ENCODE measurements around the gene AFG1L.

Gene AFG1L

DNA sequence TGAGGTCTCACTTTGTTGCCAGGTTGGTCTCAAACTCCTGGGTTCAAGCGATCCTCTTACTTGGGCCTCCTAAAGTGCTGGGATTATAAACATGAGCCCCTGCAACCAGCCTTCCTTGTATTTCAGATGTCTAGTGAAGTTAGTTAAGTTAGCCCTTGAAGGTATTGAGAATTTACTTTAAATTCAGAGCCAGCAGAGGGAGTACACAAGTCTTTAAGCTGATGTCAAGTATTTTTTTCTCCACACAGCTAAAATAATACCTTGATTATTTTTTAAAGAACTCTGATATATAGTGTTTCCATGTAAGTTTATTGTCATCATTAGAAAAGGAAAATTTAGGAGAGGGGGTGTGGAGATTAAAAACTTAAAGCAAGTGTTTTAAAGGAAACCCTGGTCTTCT, 275.7 kb downstream of the AFG1L start:
- Histone ChIP-seq H3K36me3 (ENCODE audit: insufficient read depth, low read length) (peaks cover 35% of the 10 kb centered on the region), H3K79me2 (ENCODE audit: insufficient read depth, low read length) (no peaks in the 10 kb centered on the region), H3K4me1 (ENCODE audit: insufficient read depth, low read length, severe bottlenecking) (peaks cover 23% of the 10 kb centered on the region), H3K27ac (ENCODE audit: low read depth, low read length, poor library complexity, severe bottlenecking) (no peak overlapping the region), H4K20me1 (ENCODE audit: insufficient read depth, low read length) (no peaks in the 10 kb centered on the region), H3K4me2 (ENCODE audit: low read length) (no peak overlapping the region), H3K9me2 (ENCODE audit: low read depth, low read length) (no peaks in the 10 kb centered on the region), H3K9ac (ENCODE audit: low read length) (no peak overlapping the region), H3K4me3 (ENCODE audit: low read depth, low read length, poor library complexity, severe bottlenecking) (no peak overlapping the region), H3F3A (ENCODE audit: insufficient read depth, low read length) (peaks cover 4% of the 10 kb centered on the region; the same call in 1 of the 2 replicates), H3K9me3 (ENCODE audit: low read length) (no peaks in the 10 kb centered on the region), H2AFZ (ENCODE audit: low read length) (no peak overlapping the region), H3K27me3 (ENCODE audit: insufficient read depth, low read length) (no peaks in the 10 kb centered on the region)
- TF ChIP-seq, protein P1, sequence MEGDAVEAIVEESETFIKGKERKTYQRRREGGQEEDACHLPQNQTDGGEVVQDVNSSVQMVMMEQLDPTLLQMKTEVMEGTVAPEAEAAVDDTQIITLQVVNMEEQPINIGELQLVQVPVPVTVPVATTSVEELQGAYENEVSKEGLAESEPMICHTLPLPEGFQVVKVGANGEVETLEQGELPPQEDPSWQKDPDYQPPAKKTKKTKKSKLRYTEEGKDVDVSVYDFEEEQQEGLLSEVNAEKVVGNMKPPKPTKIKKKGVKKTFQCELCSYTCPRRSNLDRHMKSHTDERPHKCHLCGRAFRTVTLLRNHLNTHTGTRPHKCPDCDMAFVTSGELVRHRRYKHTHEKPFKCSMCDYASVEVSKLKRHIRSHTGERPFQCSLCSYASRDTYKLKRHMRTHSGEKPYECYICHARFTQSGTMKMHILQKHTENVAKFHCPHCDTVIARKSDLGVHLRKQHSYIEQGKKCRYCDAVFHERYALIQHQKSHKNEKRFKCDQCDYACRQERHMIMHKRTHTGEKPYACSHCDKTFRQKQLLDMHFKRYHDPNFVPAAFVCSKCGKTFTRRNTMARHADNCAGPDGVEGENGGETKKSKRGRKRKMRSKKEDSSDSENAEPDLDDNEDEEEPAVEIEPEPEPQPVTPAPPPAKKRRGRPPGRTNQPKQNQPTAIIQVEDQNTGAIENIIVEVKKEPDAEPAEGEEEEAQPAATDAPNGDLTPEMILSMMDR (IDR thresholded peaks at IDR 0.05; ENCODE audit: low read length): peak; percentile 16; the same call in 1 of the 2 replicates
- TF ChIP-seq EZH2 (IDR thresholded peaks at IDR 0.05; ENCODE audit: borderline replicate concordance, low read length): no peak

DNA sequence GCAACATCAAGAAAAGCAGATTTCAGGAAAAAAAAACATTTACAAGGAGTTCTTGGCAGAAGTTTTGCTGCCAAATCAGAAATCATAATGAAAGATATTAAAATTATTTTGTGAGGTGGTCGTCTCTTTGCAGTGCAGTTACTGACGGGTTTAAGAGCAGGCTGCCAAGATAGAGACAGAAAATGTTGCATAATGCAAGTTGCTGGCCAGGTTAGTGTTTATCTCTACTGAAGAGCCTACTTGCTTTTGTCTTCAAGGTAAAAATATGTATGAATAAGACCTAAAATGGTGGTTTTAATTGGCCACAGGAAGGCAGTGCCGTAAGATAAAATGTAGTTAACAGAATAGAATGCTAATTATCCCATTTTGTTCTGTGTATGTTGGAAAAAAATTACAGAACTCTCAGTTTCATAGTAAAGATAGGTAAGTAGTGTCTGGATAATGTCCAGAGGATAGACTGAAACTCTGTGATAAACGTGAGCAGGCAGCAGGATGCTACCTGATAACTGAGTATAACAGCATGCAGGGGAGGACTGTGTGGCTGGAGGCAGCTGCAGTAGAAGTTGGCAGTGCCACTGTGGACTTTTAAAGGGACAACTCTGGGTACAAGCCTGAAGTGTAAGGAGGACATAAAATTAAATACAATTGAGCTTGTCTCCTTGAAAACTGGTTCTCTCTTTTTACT, 279.7 kb downstream of the AFG1L start:
- peaks cover 22% of the 10 kb centered on the region for H3K36me3 ChIP-seq (ENCODE audit: insufficient read depth, low read length)
- no peaks in the 10 kb centered on the region for H3K27me3 ChIP-seq (ENCODE audit: insufficient read depth, low read length)
- no peak overlapping the region for H3K4me2 ChIP-seq (ENCODE audit: low read length)
- TF ChIP-seq, protein P1 (IDR thresholded peaks at IDR 0.05; ENCODE audit: low read length): no peak
- no peak for TF ChIP-seq EZH2 (IDR thresholded peaks at IDR 0.05; ENCODE audit: borderline replicate concordance, low read length)
- no peak overlapping the region for H2AFZ ChIP-seq (ENCODE audit: low read length)
- no peaks in the 10 kb centered on the region for H3K9me2 ChIP-seq (ENCODE audit: low read depth, low read length)
- no peak overlapping the region for H3K9ac ChIP-seq (ENCODE audit: low read length)
- no peaks in the 10 kb centered on the region for H3F3A ChIP-seq (ENCODE audit: insufficient read depth, low read length)
- no peaks in the 10 kb centered on the region for H3K79me2 ChIP-seq (ENCODE audit: insufficient read depth, low read length)
- no peaks in the 10 kb centered on the region for H4K20me1 ChIP-seq (ENCODE audit: insufficient read depth, low read length)
- peaks cover 33% of the 10 kb centered on the region for H3K4me1 ChIP-seq (ENCODE audit: insufficient read depth, low read length, severe bottlenecking)
- H3K9me3 ChIP-seq (ENCODE audit: low read length): no peaks in the 10 kb centered on the region
- H3K27ac ChIP-seq (ENCODE audit: low read depth, low read length, poor library complexity, severe bottlenecking): no peak overlapping the region
- no peak overlapping the region for H3K4me3 ChIP-seq (ENCODE audit: low read depth, low read length, poor library complexity, severe bottlenecking)

Measured in OCI-LY1 (cell line).